ENCODE measurements around the gene SKI. TPM values are rescaled to one million over a fixed set of nuclear protein-coding genes. Genes with fewer than 3 reads are reported as not detected.

SKI gene
- total RNA-seq, 1 donor from 2014 or later = 66.2 TPM

- Histone ChIP-seq H3K4me3 (ENCODE audit: insufficient read depth, low read depth, low read length) (peak overlapping the region; percentile 91), H4K20me1 (ENCODE audit: insufficient read depth, low read length) (peaks cover 80% of the 10 kb centered on the region), H3K36me3 (ENCODE audit: insufficient read depth, low read length) (no peaks in the 10 kb centered on the region), H3K27me3 (ENCODE audit: insufficient read depth, low read length) (no peaks in the 10 kb centered on the region), H3K4me1 (ENCODE audit: insufficient read depth, low read length) (peaks cover 49% of the 10 kb centered on the region), H3K4me2 (ENCODE audit: low read length) (peak overlapping the region; percentile 95), H2AFZ (ENCODE audit: low read depth, low read length) (no peak overlapping the region), H3K79me2 (ENCODE audit: insufficient read depth, low read length) (peaks cover 81% of the 10 kb centered on the region), H3K9ac (ENCODE audit: low read length) (peak overlapping the region; percentile 88), H3K27ac (ENCODE audit: low read depth, low read length) (peak overlapping the region; percentile 50), H3K9me3 (ENCODE audit: insufficient read depth, low read depth, low read length) (no peaks in the 10 kb centered on the region)
- Mint-ChIP-seq H3K36me3 (ENCODE audit: low read depth, unreplicated experiment) (peaks cover 6% of the 10 kb centered on the region), H3K9me3 (ENCODE audit: unreplicated experiment) (no peaks in the 10 kb centered on the region), H3K4me1 (ENCODE audit: low read depth, unreplicated experiment) (peaks cover 38% of the 10 kb centered on the region), H3K27me3 (ENCODE audit: low read depth, unreplicated experiment) (no peaks in the 10 kb centered on the region), H3K27ac (ENCODE audit: unreplicated experiment) (peak overlapping the region; percentile 93), H3K4me3 (ENCODE audit: unreplicated experiment) (peak overlapping the region; percentile 92)
- TF ChIP-seq CTCF (IDR thresholded peaks at IDR 0.05; ENCODE audit: insufficient read depth, low read depth, low read length) (no peak), EZH2 (IDR thresholded peaks at IDR 0.05; ENCODE audit: insufficient read depth, low read length) (no peak)
- DNase-seq (ENCODE audit: low read depth) (peak; percentile 54), FAIRE-seq (peak; percentile 91)
Measured at GRCh38 chr1:2231532-2232254, 3.6 kb downstream of the SKI start.

- no peak for TF ChIP-seq EZH2 (IDR thresholded peaks at IDR 0.05; ENCODE audit: insufficient read depth, low read length)
- TF ChIP-seq CTCF (IDR thresholded peaks at IDR 0.05; ENCODE audit: insufficient read depth, low read depth, low read length) = no peak
- H3K27ac Mint-ChIP-seq (ENCODE audit: unreplicated experiment) = peak overlapping the region; percentile 93
- no peak for FAIRE-seq
- H3K9me3 Mint-ChIP-seq (ENCODE audit: unreplicated experiment) = no peaks in the 10 kb centered on the region
- Histone ChIP-seq H3K4me2 (ENCODE audit: low read length) (peak overlapping the region; percentile 95), H4K20me1 (ENCODE audit: insufficient read depth, low read length) (peaks cover 87% of the 10 kb centered on the region), H3K9ac (ENCODE audit: low read length) (peak overlapping the region; percentile 88), H3K4me1 (ENCODE audit: insufficient read depth, low read length) (peaks cover 51% of the 10 kb centered on the region), H3K4me3 (ENCODE audit: insufficient read depth, low read depth, low read length) (peak overlapping the region; percentile 91), H3K79me2 (ENCODE audit: insufficient read depth, low read length) (peaks cover 88% of the 10 kb centered on the region), H3K9me3 (ENCODE audit: insufficient read depth, low read depth, low read length) (no peaks in the 10 kb centered on the region), H3K27me3 (ENCODE audit: insufficient read depth, low read length) (no peaks in the 10 kb centered on the region), H3K36me3 (ENCODE audit: insufficient read depth, low read length) (no peaks in the 10 kb centered on the region), H2AFZ (ENCODE audit: low read depth, low read length) (no peak overlapping the region), H3K27ac (ENCODE audit: low read depth, low read length) (peak overlapping the region; percentile 50)
- peak overlapping the region; percentile 92 for H3K4me3 Mint-ChIP-seq (ENCODE audit: unreplicated experiment)
- H3K36me3 Mint-ChIP-seq (ENCODE audit: low read depth, unreplicated experiment) = peaks cover 6% of the 10 kb centered on the region
- DNase-seq (ENCODE audit: low read depth) = no peak
- H3K27me3 Mint-ChIP-seq (ENCODE audit: low read depth, unreplicated experiment) = no peaks in the 10 kb centered on the region
- H3K4me1 Mint-ChIP-seq (ENCODE audit: low read depth, unreplicated experiment) = peaks cover 38% of the 10 kb centered on the region
Measured at GRCh38 chr1:2232255-2232915, 4.3 kb downstream of the SKI start.

Data from astrocyte (in vitro differentiated cells and primary cell).